ENCODE data around the gene C11orf16.

Gene C11orf16

DNA sequence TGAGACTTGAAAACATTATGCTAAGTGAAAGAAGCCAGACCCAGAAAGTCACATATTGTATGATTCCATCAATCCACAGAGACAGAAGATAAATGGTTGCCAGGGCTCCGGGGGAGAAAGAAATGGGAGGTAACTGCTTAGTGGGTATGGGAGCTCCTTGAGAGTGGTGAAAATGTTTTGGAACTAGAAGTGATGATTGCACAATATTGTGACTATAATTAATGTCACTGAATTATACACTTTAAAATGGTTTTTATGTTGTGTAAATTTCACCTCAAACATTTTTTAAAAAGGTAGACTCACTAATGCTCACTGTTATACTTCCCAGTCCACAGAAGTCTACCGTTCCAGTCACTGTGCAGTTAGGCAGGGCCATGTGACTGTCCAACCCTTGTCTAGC lies 54.0 kb downstream of the C11orf16 start:
- no peak for DNase-seq

DNA sequence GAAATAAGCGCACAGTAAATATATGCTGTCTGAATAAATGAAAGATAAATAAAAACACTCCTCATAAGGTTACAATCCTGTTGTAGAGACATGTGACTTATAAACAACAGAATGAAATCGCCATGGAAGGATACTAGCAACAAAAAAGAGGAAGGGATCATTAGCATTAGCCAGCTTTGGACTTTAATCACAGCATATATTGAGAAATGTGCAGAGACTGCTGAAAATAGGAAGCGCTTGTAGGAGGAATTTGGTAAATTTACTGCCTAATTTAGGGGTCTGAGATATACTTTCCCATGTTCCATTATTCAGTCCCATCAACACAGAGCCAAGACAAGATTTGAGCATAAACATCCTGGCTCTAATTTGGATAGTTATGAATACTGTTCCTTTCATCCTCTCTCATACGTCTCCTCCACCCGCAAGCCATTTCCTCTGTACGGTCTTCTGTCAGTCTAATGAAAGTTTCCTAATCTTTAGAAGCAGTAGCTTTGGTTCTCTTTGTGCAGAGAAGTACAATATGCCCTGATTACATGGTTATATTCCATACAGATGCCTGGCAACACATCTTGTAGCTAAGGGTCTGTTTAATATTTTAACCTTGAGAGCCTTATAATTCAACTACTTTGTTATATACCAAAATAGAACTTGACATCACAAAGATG lies 58.9 kb downstream of the C11orf16 start:
- no peak for DNase-seq

DNA sequence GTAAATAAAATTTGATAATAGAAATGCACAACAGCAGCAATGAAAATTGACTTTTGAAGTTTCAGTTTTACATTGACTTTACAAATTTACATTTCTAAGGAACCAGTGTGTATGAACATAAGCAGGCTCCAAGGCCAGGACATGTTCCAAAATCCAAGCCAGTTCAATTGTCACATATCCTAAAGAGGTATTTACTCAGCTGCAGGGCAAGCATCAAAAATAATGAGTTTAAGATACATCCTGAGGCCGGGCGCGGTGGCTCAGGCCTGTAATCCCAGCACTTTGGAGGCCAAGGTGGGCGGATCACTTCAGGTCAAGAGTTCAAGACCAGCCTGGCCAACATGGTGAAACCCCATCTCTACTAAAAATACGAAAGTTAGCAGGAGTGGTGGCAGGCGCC lies 60.8 kb downstream of the C11orf16 start:
- DNase-seq: no peak

DNA sequence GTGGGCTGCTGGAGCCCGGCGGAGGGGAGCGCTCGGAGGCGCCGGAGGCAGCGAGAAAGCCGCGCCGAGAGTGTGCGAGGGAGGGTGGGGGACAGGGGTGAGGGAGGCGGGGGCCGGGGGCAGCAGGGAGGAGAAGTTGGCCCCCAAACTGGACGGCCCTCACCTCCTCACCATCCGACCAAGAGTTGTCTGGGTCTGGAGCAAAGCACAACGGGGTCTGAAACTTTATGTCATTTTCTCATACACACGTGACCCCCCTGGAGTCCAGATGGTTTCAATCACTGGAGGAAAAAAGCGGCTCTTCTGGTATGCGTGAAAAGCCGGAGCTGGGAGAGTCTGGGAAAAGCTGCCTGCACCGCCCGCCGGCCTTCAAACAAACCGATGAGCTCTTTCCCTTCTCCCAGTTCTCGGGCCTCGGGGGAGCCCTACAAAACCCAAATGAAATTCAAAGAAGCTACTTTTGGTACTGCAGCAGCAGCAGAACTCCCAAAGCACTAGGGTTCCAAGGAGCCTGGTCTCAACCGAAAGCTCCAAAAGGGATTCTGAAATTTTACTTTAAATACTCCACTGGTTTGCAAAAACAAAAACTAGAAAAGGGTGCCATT lies 61.5 kb downstream of the C11orf16 start:
- DNase-seq: peak; percentile 95

DNA sequence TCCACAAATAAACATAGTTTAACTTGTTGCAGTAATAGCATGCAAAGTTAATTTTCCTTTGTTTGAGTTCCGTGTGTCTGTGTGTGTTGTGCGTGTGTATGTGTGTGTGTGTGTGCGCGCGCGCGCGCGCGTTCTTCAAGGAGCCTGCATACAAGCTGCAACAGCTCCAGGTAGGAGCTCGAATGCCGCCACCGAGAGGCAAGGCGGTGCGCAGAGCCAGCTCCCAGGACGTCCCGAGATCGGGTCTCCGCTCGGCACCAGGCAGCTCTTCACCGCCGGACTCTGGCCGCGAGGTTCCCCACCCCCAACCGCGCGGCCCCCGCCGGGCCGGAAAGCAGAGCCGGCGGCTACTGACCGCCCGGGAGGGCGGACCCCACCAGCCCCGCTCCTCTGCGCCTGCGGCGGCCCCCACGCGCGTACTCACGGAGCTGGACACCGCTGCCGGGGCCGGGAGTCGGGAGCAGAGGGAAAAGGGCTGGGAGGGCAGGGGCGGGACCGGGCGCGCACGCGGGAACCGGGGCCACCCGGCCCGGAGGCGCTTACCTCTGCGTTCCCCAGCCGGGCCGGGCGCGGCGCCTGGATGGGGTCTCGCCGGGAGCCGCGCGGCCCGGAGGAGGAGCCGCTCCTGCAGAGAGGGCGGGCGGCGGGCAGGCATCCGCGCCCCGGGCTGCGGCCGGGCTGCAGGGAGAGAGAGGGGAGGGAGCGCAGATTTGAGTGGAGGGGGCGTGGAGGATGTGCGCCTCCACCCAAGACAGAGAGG lies 62.2 kb downstream of the C11orf16 start:
- DNase-seq: peak; percentile 88

Data from eye (tissue), 1 donor.